A549 (cell line): Measurements from ENCODE around the gene SLC26A8. TPM values are rescaled to one million over a fixed set of nuclear protein-coding genes. Genes with fewer than 3 reads are reported as not detected.

Source experiments
- ATAC-seq, 2 experiments: fragments of 200-7000 bp in 1 of 2; fragments of >200 bp in 1 of 2; cut with Nextera tagmentation in 1 of 2; cut with Tn5 transposase in 1 of 2; 3 replicates each; pipeline versions ENCODE4 v1.8.0 to v1.9.1; 2018 to 2020; ENCODE audit warnings: mild to moderate bottlenecking in 1 of 2, moderate library complexity in 1 of 2
- CTCF ChIA-PET: fragments of 300-600 bp; sonication (Branson Sonifier 250); formaldehyde crosslinking; extraction: SDS; loops from one replicate; lab custom pipeline; 2021; ENCODE audit warnings: antibody characterized with exemption, inconsistent platforms; lab: Yijun Ruan, JAX
- POLR2A ChIA-PET: fragments of 350-600 bp; formaldehyde crosslinking; extraction: SDS; loops from one replicate; lab custom pipeline; 2021; ENCODE audit warnings: antibody characterized with exemption, inconsistent platforms; lab: Yijun Ruan, JAX
- DNase-seq, 2 experiments: peaks; one replicate each; pipeline versions ENCODE4 v3.0.0 to v3.0.0-alpha.2; 2011 to 2016; ENCODE audit warnings: low read depth in 1 of 2, low spot score in 1 of 2
- FAIRE-seq: peaks from 2 replicates; lab custom pipeline; 2011; peaks lifted over from hg19 to GRCh38; lab: Jason Lieb, UNC
- H3K27ac ChIP-seq, 2 experiments: fragments of >200 bp; sonication (Bioruptor Twin); formaldehyde crosslinking; 3 replicates each; pipeline ENCODE4 v1.5.1; 2016 to 2017
- H3K4me1 ChIP-seq: fragments of >200 bp; sonication (Bioruptor Twin); formaldehyde crosslinking; 3 replicates; pipeline ENCODE4 v1.6.1; 2016
- H3K4me2 ChIP-seq: fragments of >200 bp; sonication (Bioruptor Twin); formaldehyde crosslinking; 3 replicates; pipeline ENCODE4 v1.6.1; 2016
- H3K4me3 ChIP-seq: fragments of >200 bp; sonication (Bioruptor Twin); formaldehyde crosslinking; 3 replicates; pipeline ENCODE4 v1.5.1; 2016
- H3K9me3 ChIP-seq: fragments of >200 bp; sonication (Bioruptor Twin); formaldehyde crosslinking; 3 replicates; pipeline ENCODE4 v1.6.1; 2016
- CEBPB ChIP-seq, 2 experiments: fragments of >200 bp in 1 of 2; sonication (Bioruptor Twin) in 1 of 2; formaldehyde crosslinking in 1 of 2; IDR thresholded peaks; 2 replicates each; pipeline ENCODE4 v1.6.1; 2012 to 2016
- CHD2 ChIP-seq: fragments of 150-350 bp; IDR thresholded peaks from 2 replicates; pipeline ENCODE4 v1.6.1; 2014; ENCODE audit warnings: low read length; ENCODE audit not compliant: partially characterized antibody
- CHD4 ChIP-seq: fragments of 200-600 bp; sonication (generic); IDR thresholded peaks from 2 replicates; pipeline ENCODE4 v1.6.1; 2016; ENCODE audit warnings: antibody characterized with exemption, mild to moderate bottlenecking, borderline replicate concordance
- EP300 ChIP-seq, 2 experiments: fragments of >200 bp; sonication (Bioruptor Twin); formaldehyde crosslinking; IDR thresholded peaks; 2 replicates in 1 of 2; 3 replicates in 1 of 2; pipeline ENCODE4 v1.6.1; 2016 to 2017
- FOSL2 ChIP-seq, 2 experiments: fragments of 450-650 bp in 1 of 2; fragments of >200 bp in 1 of 2; sonication (Bioruptor Twin) in 1 of 2; formaldehyde crosslinking; IDR thresholded peaks; 2 replicates each; pipeline versions ENCODE4 v1.5.0 to v1.6.1; 2016 to 2020; ENCODE audit warnings: mild to moderate bottlenecking in 1 of 2, moderate library complexity in 1 of 2
- HOXA7 ChIP-seq: fragments of 250-450 bp; sonication (Bioruptor Pico); IDR thresholded peaks from 2 replicates; pipeline ENCODE4 v1.5.0; 2020; ENCODE audit warnings: mild to moderate bottlenecking, moderate library complexity
- JUNB ChIP-seq: fragments of >200 bp; sonication (Bioruptor Twin); formaldehyde crosslinking; IDR thresholded peaks from 2 replicates; pipeline ENCODE4 v1.6.1; 2016
- NR3C1 ChIP-seq: fragments of >200 bp; sonication (Bioruptor Twin); formaldehyde crosslinking; IDR thresholded peaks from 3 replicates; pipeline ENCODE4 v1.6.1; 2017
- RAD21 ChIP-seq, 2 experiments: fragments of >200 bp in 1 of 2; sonication (Bioruptor Twin) in 1 of 2; formaldehyde crosslinking in 1 of 2; IDR thresholded peaks in 1 of 2; conservative IDR thresholded peaks in 1 of 2; 2 replicates in 1 of 2; 3 replicates in 1 of 2; pipeline ENCODE4 v1.6.1; 2012 to 2018; ENCODE audit warnings: inconsistent platforms in 1 of 2
- RARB ChIP-seq: fragments of 250-450 bp; sonication (Bioruptor Pico); IDR thresholded peaks from 2 replicates; pipeline ENCODE4 v1.8.0; 2021; ENCODE audit warnings: mild to moderate bottlenecking, moderate library complexity
- ZFP36 ChIP-seq: fragments of 450-650 bp; IDR thresholded peaks from 2 replicates; pipeline ENCODE4 v1.6.1; 2014; ENCODE audit warnings: borderline replicate concordance; ENCODE audit not compliant: partially characterized antibody
- ZNF302 ChIP-seq: fragments of 250-450 bp; sonication (Bioruptor Pico); IDR thresholded peaks from 2 replicates; pipeline ENCODE4 v1.9.0; 2021; ENCODE audit warnings: inconsistent platforms, mild to moderate bottlenecking, moderate library complexity
- WGBS: methylation state at CpG from one replicate; pipeline ENCODE4 v1.1.6; 2017; ENCODE audit errors: missing lambda C conversion rate; 5-methylcytosine and 5-hydroxymethylcytosine counted together
- polyA plus RNA-seq, 4 experiments: library from polyadenylated mRNA; depleted of rRNA in 3 of 4; stranded (reverse); fragments of >200 nt; fragmentation: RNase III in 1 of 4; extraction: RNeasy Plus Mini Kit Qiagen cat#74134 plus additional on column Dnase treatment in 1 of 4; gene quantifications; 2 replicates in 3 of 4; 3 replicates in 1 of 4; pipeline ENCODE4 v1.2.3, GENCODE V29; 2011 to 2017
- TF ChIP-seq, protein P1 (sequence below): IDR thresholded peaks from 2 replicates; pipeline ENCODE4 v1.6.1; 2012
- TF ChIP-seq, protein P2 (sequence below): fragments of 250-450 bp; sonication (Bioruptor Pico); IDR thresholded peaks from 2 replicates; pipeline ENCODE4 v1.5.0; 2021; ENCODE audit warnings: mild to moderate bottlenecking, moderate library complexity, borderline replicate concordance
- TF ChIP-seq, protein P3 (sequence below): fragments of 450-650 bp; IDR thresholded peaks from 2 replicates; pipeline ENCODE4 v1.6.1; 2014; ENCODE audit warnings: antibody characterized with exemption
- TF ChIP-seq, protein P4 (sequence below): IDR thresholded peaks from 2 replicates; pipeline ENCODE4 v1.6.1; 2012

Gene SLC26A8
- polyA plus RNA-seq, 2 of the 4 experiments (the other 2 are of a cell fraction), result not detected

DNA sequence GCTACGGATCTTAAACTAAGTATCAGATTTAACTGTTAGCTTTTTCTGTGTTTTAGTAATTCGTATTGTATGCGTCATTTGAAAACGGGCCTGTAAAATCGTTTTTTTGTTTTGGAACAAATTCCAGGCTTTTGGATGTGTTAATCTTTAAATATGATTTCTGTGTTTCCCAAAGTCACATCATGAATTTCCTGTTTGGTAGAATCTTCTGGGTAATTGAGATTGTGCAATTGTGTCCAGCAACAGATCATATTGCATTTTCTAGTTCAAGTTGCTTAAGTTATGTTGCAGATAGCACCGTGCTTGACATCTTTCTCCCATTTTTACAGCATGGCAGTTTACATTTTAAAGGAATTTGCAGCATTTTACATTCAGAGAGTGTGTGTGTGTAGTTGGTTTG lies 5.0 kb upstream of the SLC26A8 start:
- Histone ChIP-seq H3K9me3 (no peaks in the 10 kb centered on the region), H3K4me2 (peak overlapping the region; percentile 91), H3K4me1 (peaks cover 17% of the 10 kb centered on the region; the same call in 2 of the 3 replicates), H3K27ac (peak overlapping the region; percentile 88 to 99; a peak in 5 of 6 replicates), H3K4me3 (peak overlapping the region; percentile 97)
- TF ChIP-seq, protein P1, sequence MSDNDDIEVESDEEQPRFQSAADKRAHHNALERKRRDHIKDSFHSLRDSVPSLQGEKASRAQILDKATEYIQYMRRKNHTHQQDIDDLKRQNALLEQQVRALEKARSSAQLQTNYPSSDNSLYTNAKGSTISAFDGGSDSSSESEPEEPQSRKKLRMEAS, result no peak
- TF ChIP-seq CHD4, result no peak
- TF ChIP-seq, protein P2, sequence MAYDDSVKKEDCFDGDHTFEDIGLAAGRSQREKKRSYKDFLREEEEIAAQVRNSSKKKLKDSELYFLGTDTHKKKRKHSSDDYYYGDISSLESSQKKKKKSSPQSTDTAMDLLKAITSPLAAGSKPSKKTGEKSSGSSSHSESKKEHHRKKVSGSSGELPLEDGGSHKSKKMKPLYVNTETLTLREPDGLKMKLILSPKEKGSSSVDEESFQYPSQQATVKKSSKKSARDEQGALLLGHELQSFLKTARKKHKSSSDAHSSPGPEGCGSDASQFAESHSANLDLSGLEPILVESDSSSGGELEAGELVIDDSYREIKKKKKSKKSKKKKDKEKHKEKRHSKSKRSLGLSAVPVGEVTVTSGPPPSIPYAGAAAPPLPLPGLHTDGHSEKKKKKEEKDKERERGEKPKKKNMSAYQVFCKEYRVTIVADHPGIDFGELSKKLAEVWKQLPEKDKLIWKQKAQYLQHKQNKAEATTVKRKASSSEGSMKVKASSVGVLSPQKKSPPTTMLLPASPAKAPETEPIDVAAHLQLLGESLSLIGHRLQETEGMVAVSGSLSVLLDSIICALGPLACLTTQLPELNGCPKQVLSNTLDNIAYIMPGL (CRISPR knock-in tag), result no peak
- TF ChIP-seq FOSL2 (IDR thresholded peaks at IDR 0.05), result no peak
- TF ChIP-seq FOSL2 (CRISPR knock-in tag; IDR thresholded peaks at IDR 0.05), result no peak
- peak; percentile 56 to 71; a peak in 3 of 4 replicates for TF ChIP-seq CEBPB (IDR thresholded peaks at IDR 0.05)
- ATAC-seq, result no peak
- DNase-seq, result peak in 1 of 2 experiments; percentile 4
- no peak for FAIRE-seq
- ChIA-PET POLR2A (interaction anchor here (2.9 kb wide), 1 partner anchor 109 kb away, joined by 13 read pairs; the partner anchor contains the start of gene SRPK1), CTCF (interaction anchor here (1.2 to 5.3 kb wide), 2 partner anchors 55 to 65 kb away, joined by 3 to 84 read pairs; no protein-coding TSS in a partner anchor)
- WGBS, result 14% methylated on average over 6 of the region's 6 CpGs

DNA sequence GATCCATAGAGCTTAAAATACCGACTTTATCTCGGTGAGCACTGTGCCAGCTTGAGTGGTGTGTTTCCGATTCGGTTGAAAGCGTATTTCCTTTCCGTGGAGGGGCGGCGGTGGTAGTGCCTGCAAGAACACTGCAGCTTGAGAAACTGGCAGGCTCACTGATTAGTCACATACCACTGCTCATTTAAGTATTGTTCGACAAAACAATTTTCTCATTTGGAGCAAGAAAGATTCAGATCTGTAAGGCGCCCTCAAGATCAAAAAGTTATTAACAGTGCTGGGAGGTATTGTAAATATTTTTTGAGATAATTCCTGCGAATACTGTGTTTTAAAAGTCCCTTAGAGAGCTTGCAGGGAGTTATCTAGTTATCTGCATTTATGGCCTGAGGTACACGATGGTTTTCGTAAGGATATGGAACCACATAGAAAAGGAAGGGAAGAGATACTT lies 4.5 kb upstream of the SLC26A8 start:
- ChIA-PET POLR2A (interaction anchor here (0.6 to 2.9 kb wide), 5 partner anchors 10 to 415 kb away, joined by 3 to 13 read pairs (median 4); partner anchors contain the start of gene SRPK1), CTCF (interaction anchor here (0.6 to 5.3 kb wide), 8 partner anchors 18 to 673 kb away, joined by 3 to 84 read pairs (median 3); no protein-coding TSS in a partner anchor)
- Histone ChIP-seq H3K4me3 (peak overlapping the region; percentile 97), H3K9me3 (no peaks in the 10 kb centered on the region), H3K27ac (peak overlapping the region; percentile 88 to 99), H3K4me1 (peaks cover 15% of the 10 kb centered on the region; the same call in 2 of the 3 replicates), H3K4me2 (peak overlapping the region; percentile 91)
- TF ChIP-seq RARB (CRISPR knock-in tag) (no peak), ZFP36 (no peak), HOXA7 (CRISPR knock-in tag) (no peak), JUNB (no peak), CHD2 (no peak), RAD21 (conservative IDR thresholded peaks at IDR 0.05 in 1 of 2, IDR thresholded peaks at IDR 0.05 in 1 of 2) (no peak)
- peak; percentile 8 to 24 for DNase-seq
- ATAC-seq, result peak in 1 of 2 experiments; percentile 43; a peak in 3 of 6 replicates
- FAIRE-seq, result no peak
- 3% methylated on average over 13 of the region's 13 CpGs for WGBS

DNA sequence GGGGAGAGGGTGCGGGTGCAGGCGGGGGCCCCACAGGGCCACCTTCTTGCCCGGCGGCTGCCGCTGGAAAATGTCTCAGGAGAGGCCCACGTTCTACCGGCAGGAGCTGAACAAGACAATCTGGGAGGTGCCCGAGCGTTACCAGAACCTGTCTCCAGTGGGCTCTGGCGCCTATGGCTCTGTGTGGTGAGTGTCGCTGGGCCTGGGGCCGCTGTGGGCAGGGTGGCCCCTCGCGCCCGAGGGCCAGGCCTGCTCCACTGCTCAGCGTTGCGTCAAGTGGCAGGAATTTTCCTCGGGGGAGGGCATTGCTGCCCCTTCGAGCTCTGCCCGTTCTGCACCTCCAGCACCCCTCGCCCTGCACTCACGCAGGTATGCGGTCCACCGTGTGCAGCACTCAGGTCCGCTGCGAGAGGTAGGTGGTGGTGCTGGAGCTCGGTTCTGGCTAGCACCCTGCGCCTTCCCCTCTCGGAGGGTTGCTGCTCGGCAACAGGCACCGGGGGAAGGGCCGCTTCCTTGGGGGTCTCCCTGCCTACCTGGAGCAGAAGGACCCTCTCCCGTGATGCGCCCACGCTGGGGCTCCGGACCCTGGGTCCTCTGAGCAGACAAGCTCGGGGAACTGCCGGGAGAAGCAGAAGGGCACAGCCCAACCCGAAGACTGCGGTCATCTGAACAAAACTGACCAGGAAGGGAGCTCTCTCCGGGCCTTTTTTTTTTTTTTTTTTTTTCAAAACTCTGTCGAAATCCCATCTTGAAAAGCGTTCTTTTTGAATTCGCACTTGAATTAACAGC lies 3.8 kb upstream of the SLC26A8 start:
- DNase-seq, result peak in 1 of 2 experiments; percentile 20
- 0% methylated on average over 10 of the region's 44 CpGs for WGBS
- no peak for FAIRE-seq
- no peaks in the 10 kb centered on the region for H3K9me3 ChIP-seq
- TF ChIP-seq, protein P3, sequence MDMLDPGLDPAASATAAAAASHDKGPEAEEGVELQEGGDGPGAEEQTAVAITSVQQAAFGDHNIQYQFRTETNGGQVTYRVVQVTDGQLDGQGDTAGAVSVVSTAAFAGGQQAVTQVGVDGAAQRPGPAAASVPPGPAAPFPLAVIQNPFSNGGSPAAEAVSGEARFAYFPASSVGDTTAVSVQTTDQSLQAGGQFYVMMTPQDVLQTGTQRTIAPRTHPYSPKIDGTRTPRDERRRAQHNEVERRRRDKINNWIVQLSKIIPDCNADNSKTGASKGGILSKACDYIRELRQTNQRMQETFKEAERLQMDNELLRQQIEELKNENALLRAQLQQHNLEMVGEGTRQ, result no peak
- TF ChIP-seq NR3C1 (no peak), FOSL2 (IDR thresholded peaks at IDR 0.05) (no peak), FOSL2 (CRISPR knock-in tag; IDR thresholded peaks at IDR 0.05) (no peak), RARB (CRISPR knock-in tag) (no peak), EP300 (IDR thresholded peaks at IDR 0.05) (no peak), ZNF302 (no peak), CHD4 (no peak), RAD21 (conservative IDR thresholded peaks at IDR 0.05 in 1 of 2, IDR thresholded peaks at IDR 0.05 in 1 of 2) (no peak)
- TF ChIP-seq, protein P4, sequence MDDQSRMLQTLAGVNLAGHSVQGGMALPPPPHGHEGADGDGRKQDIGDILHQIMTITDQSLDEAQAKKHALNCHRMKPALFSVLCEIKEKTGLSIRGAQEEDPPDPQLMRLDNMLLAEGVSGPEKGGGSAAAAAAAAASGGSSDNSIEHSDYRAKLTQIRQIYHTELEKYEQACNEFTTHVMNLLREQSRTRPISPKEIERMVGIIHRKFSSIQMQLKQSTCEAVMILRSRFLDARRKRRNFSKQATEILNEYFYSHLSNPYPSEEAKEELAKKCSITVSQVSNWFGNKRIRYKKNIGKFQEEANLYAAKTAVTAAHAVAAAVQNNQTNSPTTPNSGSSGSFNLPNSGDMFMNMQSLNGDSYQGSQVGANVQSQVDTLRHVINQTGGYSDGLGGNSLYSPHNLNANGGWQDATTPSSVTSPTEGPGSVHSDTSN, result no peak
- ATAC-seq, result peak; percentile 62 to 67
- H3K4me1 ChIP-seq, result peaks cover 10% of the 10 kb centered on the region; the same call in 2 of the 3 replicates
- peak overlapping the region; percentile 97 for H3K4me3 ChIP-seq
- POLR2A ChIA-PET, result interaction anchor here (0.6 to 2.9 kb wide), 10 partner anchors 10 to 546 kb away, joined by 3 to 13 read pairs (median 4); partner anchors contain the start of gene SRPK1
- CTCF ChIA-PET, result interaction anchor here (0.6 to 5.3 kb wide), 23 partner anchors 10 to 673 kb away, joined by 3 to 84 read pairs (median 3); no protein-coding TSS in a partner anchor
- peak overlapping the region; percentile 88 to 99 for H3K27ac ChIP-seq
- H3K4me2 ChIP-seq, result peak overlapping the region; percentile 91
